Right atrium auricular region (tissue), 2 donors: ENCODE measurements around the gene BTBD16. TPM values are rescaled to one million over a fixed set of nuclear protein-coding genes. Genes with fewer than 3 reads are reported as not detected.
A peak's percentile ranks its signal among the peaks of the same experiment; 100 is the strongest.

Experiments used
- DNase-seq: peaks from one replicate; pipeline ENCODE4 v3.0.0-alpha.2; 2019; ENCODE audit warnings: low spot score
- H3K27ac ChIP-seq, 2 donors: fragments of 200-600 bp; sonication (generic); 1 replicate in 1 of 2; 2 replicates in 1 of 2; pipeline ENCODE4 v1.5.1; 2016 to 2019
- H3K27me3 ChIP-seq, 2 donors: fragments of 200-600 bp; sonication (generic); one replicate each; pipeline versions ENCODE4 v1.5.1 to v1.6.0; 2017 to 2019
- H3K36me3 ChIP-seq: fragments of 200-600 bp; sonication (generic); one replicate; pipeline ENCODE4 v1.5.1; 2016
- H3K4me1 ChIP-seq, 2 donors: fragments of 200-600 bp; sonication (generic); one replicate each; pipeline versions ENCODE4 v1.5.1 to v1.6.0; 2017 to 2019
- H3K4me3 ChIP-seq, 2 donors: fragments of 200-600 bp; sonication (generic); 1 replicate in 1 of 2; 2 replicates in 1 of 2; pipeline ENCODE4 v1.5.1; 2017 to 2019; ENCODE audit warnings: mild to moderate bottlenecking in 1 of 2, moderate library complexity in 1 of 2
- H3K9me3 ChIP-seq, 2 donors: fragments of 200-600 bp; sonication (generic); one replicate each; pipeline ENCODE4 v1.5.1; 2019
- CTCF ChIP-seq, 2 donors: fragments of 200-600 bp; sonication (generic); IDR thresholded peaks; one replicate each; pipeline ENCODE4 v1.5.1; 2019; ENCODE audit warnings: antibody characterized with exemption in 2 of 2
- total RNA-seq, 2 donors: library from RNA; depleted of rRNA; stranded (reverse); fragments of >200 nt; gene quantifications; one replicate each; pipeline ENCODE4 v1.1.0, GENCODE V29; 2016

BTBD16 gene
- total RNA-seq, 2 donors from 2014 or later = not detected

GRCh38 chr10:122279725-122280141 is 8.6 kb downstream of the BTBD16 start:
- H3K4me3 ChIP-seq = no peak overlapping the region
- H3K27ac ChIP-seq = no peak overlapping the region
- H3K27me3 ChIP-seq = no peaks in the 10 kb centered on the region
- DNase-seq = no peak
- no peaks in the 10 kb centered on the region for H3K36me3 ChIP-seq
- peak; percentile 34 to 59 for TF ChIP-seq CTCF (IDR thresholded peaks at IDR 0.05)
- H3K4me1 ChIP-seq = peaks cover 0 to 4% of the 10 kb centered on the region in 2 donors
- no peaks in the 10 kb centered on the region for H3K9me3 ChIP-seq

- no peaks in the 10 kb centered on the region for H3K9me3 ChIP-seq
- no peak for DNase-seq
- H3K27ac ChIP-seq = no peak overlapping the region
- no peaks in the 10 kb centered on the region for H3K27me3 ChIP-seq
- no peak overlapping the region for H3K4me3 ChIP-seq
- no peak for TF ChIP-seq CTCF (IDR thresholded peaks at IDR 0.05)
- peaks cover 0 to 4% of the 10 kb centered on the region in 2 donors for H3K4me1 ChIP-seq
- no peaks in the 10 kb centered on the region for H3K36me3 ChIP-seq
Measured at GRCh38 chr10:122280156-122280555, 9.1 kb downstream of the BTBD16 start.

GRCh38 chr10:122281018-122281626 is 10.0 kb downstream of the BTBD16 start:
- H3K4me1 ChIP-seq = peaks cover 0 to 4% of the 10 kb centered on the region in 2 donors
- no peak for DNase-seq
- H3K9me3 ChIP-seq = no peaks in the 10 kb centered on the region
- no peak for TF ChIP-seq CTCF (IDR thresholded peaks at IDR 0.05)
- no peaks in the 10 kb centered on the region for H3K27me3 ChIP-seq
- H3K27ac ChIP-seq = no peak overlapping the region
- H3K36me3 ChIP-seq = no peaks in the 10 kb centered on the region
- no peak overlapping the region for H3K4me3 ChIP-seq

- no peak overlapping the region for H3K4me3 ChIP-seq
- H3K9me3 ChIP-seq = no peaks in the 10 kb centered on the region
- H3K36me3 ChIP-seq = no peaks in the 10 kb centered on the region
- peaks cover 0 to 4% of the 10 kb centered on the region in 2 donors for H3K4me1 ChIP-seq
- no peak overlapping the region for H3K27ac ChIP-seq
- no peak for TF ChIP-seq CTCF (IDR thresholded peaks at IDR 0.05)
- H3K27me3 ChIP-seq = no peaks in the 10 kb centered on the region
- no peak for DNase-seq
Measured at GRCh38 chr10:122281751-122282150, 10.7 kb downstream of the BTBD16 start.

GRCh38 chr10:122282253-122282671 is 11.2 kb downstream of the BTBD16 start:
- no peaks in the 10 kb centered on the region for H3K27me3 ChIP-seq
- H3K4me1 ChIP-seq = peaks cover 0 to 4% of the 10 kb centered on the region in 2 donors
- no peak overlapping the region for H3K4me3 ChIP-seq
- no peak for DNase-seq
- H3K27ac ChIP-seq = no peak overlapping the region
- H3K9me3 ChIP-seq = no peaks in the 10 kb centered on the region
- H3K36me3 ChIP-seq = no peaks in the 10 kb centered on the region
- TF ChIP-seq CTCF (IDR thresholded peaks at IDR 0.05) = no peak

GRCh38 chr10:122282909-122283308 is 11.8 kb downstream of the BTBD16 start:
- Histone ChIP-seq H3K27me3 (no peaks in the 10 kb centered on the region), H3K4me3 (no peak overlapping the region), H3K9me3 (no peaks in the 10 kb centered on the region), H3K36me3 (no peaks in the 10 kb centered on the region), H3K27ac (no peak overlapping the region), H3K4me1 (peaks cover 0 to 4% of the 10 kb centered on the region in 2 donors)
- TF ChIP-seq CTCF (IDR thresholded peaks at IDR 0.05) = no peak
- DNase-seq = no peak
